ENCODE measurements around the gene CNOT10.
"Not testable (repeated sequence)": the region's sequence is repeated elsewhere in the genome, so short reads cannot be mapped to it uniquely, and the experiment has no call there.

GRCh38 chr3:32673730-32674129 is 11.3 kb upstream of the CNOT10 start:
- TF ChIP-seq EZH2phosphoT487 (IDR thresholded peaks at IDR 0.05; ENCODE audit: borderline replicate concordance, low read depth); POLR2AphosphoS5 (IDR thresholded peaks at IDR 0.05; ENCODE audit: low read depth, low read length); CTCF (IDR thresholded peaks at IDR 0.05); RXRA (IDR thresholded peaks at IDR 0.05; ENCODE audit: borderline replicate concordance, low read depth); TAF1 (IDR thresholded peaks at IDR 0.05; ENCODE audit: borderline replicate concordance, low read depth, low read length); PBX3 (IDR thresholded peaks at IDR 0.05): not testable (repeated sequence)
